Measurements from ENCODE around the gene ACAP2.

- TF ChIP-seq POLR2A (IDR thresholded peaks at IDR 0.05), result no peak
- TF ChIP-seq, protein P1, sequence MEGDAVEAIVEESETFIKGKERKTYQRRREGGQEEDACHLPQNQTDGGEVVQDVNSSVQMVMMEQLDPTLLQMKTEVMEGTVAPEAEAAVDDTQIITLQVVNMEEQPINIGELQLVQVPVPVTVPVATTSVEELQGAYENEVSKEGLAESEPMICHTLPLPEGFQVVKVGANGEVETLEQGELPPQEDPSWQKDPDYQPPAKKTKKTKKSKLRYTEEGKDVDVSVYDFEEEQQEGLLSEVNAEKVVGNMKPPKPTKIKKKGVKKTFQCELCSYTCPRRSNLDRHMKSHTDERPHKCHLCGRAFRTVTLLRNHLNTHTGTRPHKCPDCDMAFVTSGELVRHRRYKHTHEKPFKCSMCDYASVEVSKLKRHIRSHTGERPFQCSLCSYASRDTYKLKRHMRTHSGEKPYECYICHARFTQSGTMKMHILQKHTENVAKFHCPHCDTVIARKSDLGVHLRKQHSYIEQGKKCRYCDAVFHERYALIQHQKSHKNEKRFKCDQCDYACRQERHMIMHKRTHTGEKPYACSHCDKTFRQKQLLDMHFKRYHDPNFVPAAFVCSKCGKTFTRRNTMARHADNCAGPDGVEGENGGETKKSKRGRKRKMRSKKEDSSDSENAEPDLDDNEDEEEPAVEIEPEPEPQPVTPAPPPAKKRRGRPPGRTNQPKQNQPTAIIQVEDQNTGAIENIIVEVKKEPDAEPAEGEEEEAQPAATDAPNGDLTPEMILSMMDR (IDR thresholded peaks at IDR 0.05), result no peak
These were observed 19.4 kb upstream of the ACAP2 start for GRCh38 chr3:195462308-195462610.
